ENCODE measurements around the gene PRPF8. TPM values are rescaled to one million over a fixed set of nuclear protein-coding genes. Genes with fewer than 3 reads are reported as not detected.

PRPF8 gene
- total and polyA plus RNA-seq, 2 of the 13 experiments (the other 11 are each of a cell fraction or from before 2014, with no cell fraction given), result 112 to 179 TPM

DNA sequence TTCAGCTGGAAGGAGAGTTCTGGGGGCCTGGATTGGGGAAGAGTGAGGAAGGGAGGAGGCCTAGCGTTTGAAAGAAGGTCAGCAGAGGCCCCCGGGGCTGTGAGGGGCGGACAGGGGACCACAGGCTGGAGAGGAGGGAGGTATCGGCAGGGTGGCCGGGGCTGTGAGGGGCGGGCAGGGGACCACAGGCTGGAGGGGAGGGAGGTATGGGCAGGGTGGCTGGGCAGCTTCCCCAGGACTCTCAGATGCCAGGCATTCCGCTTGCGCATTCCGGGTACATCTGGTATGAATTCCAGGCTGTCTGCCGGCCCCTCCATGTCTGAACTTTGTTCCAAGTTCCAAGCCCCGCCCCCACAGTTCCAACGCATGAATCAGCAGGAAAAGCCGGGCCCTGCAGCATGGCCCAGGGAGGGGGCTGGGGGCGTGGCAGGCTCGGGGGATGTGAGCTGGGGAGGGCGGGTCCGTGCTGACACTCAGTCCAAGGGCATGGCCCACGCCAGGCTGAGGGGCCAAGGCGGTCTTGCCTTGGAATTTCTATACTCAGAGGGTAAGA lies 29.8 kb upstream of the PRPF8 start (continued):
- TF ChIP-seq ZNF512 (CRISPR knock-in tag; IDR thresholded peaks at IDR 0.05) (no peak), ZNF10 (CRISPR knock-in tag; IDR thresholded peaks at IDR 0.05; ENCODE audit: borderline replicate concordance, low read depth) (no peak), HNRNPL (IDR thresholded peaks at IDR 0.05; ENCODE audit: low read depth, low read length) (no peak), ZNF180 (CRISPR knock-in tag; IDR thresholded peaks at IDR 0.05; ENCODE audit: borderline replicate concordance, low read depth) (no peak), ZNF616 (CRISPR knock-in tag; IDR thresholded peaks at IDR 0.05; ENCODE audit: low read depth) (no peak), ZNF609 (CRISPR knock-in tag; IDR thresholded peaks at IDR 0.05; ENCODE audit: borderline replicate concordance) (peak; percentile 71), TRIM24 (CRISPR knock-in tag; IDR thresholded peaks at IDR 0.05) (no peak), SMC3 (IDR thresholded peaks at IDR 0.05; ENCODE audit: low read length) (no peak), MTF2 (CRISPR knock-in tag; IDR thresholded peaks at IDR 0.05; ENCODE audit: borderline replicate concordance) (no peak), ZNF329 (CRISPR knock-in tag; IDR thresholded peaks at IDR 0.05; ENCODE audit: low read depth) (no peak), ASH2L (IDR thresholded peaks at IDR 0.05; ENCODE audit: insufficient read length, low read depth, low read length) (no peak), HNF4G (IDR thresholded peaks at IDR 0.05; ENCODE audit: borderline replicate concordance, low read depth, low read length) (peak; percentile 99), HNF4G (CRISPR knock-in tag; IDR thresholded peaks at IDR 0.05; ENCODE audit: borderline replicate concordance, low read depth) (peak; percentile 62), MTA1 (CRISPR knock-in tag; IDR thresholded peaks at IDR 0.05; ENCODE audit: borderline replicate concordance) (peak; percentile 76), GABPB1 (CRISPR knock-in tag; IDR thresholded peaks at IDR 0.05) (no peak; the same call in 1 of the 2 replicates), ZNF362 (CRISPR knock-in tag; IDR thresholded peaks at IDR 0.05; ENCODE audit: borderline replicate concordance) (no peak)
- TF ChIP-seq, protein P1, sequence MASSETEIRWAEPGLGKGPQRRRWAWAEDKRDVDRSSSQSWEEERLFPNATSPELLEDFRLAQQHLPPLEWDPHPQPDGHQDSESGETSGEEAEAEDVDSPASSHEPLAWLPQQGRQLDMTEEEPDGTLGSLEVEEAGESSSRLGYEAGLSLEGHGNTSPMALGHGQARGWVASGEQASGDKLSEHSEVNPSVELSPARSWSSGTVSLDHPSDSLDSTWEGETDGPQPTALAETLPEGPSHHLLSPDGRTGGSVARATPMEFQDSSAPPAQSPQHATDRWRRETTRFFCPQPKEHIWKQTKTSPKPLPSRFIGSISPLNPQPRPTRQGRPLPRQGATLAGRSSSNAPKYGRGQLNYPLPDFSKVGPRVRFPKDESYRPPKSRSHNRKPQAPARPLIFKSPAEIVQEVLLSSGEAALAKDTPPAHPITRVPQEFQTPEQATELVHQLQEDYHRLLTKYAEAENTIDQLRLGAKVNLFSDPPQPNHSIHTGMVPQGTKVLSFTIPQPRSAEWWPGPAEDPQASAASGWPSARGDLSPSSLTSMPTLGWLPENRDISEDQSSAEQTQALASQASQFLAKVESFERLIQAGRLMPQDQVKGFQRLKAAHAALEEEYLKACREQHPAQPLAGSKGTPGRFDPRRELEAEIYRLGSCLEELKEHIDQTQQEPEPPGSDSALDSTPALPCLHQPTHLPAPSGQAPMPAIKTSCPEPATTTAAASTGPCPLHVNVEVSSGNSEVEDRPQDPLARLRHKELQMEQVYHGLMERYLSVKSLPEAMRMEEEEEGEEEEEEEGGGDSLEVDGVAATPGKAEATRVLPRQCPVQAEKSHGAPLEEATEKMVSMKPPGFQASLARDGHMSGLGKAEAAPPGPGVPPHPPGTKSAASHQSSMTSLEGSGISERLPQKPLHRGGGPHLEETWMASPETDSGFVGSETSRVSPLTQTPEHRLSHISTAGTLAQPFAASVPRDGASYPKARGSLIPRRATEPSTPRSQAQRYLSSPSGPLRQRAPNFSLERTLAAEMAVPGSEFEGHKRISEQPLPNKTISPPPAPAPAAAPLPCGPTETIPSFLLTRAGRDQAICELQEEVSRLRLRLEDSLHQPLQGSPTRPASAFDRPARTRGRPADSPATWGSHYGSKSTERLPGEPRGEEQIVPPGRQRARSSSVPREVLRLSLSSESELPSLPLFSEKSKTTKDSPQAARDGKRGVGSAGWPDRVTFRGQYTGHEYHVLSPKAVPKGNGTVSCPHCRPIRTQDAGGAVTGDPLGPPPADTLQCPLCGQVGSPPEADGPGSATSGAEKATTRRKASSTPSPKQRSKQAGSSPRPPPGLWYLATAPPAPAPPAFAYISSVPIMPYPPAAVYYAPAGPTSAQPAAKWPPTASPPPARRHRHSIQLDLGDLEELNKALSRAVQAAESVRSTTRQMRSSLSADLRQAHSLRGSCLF (CRISPR knock-in tag; IDR thresholded peaks at IDR 0.05; ENCODE audit: borderline replicate concordance), result no peak
